HG02970 (cell line): ENCODE measurements around the gene ACTG1.

Experiments used
- ATAC-seq: cut with Tn5 transposase; IDR thresholded peaks from one replicate; pipeline ENCODE4 v1.9.1; 2021; ENCODE audit warnings: mild to moderate bottlenecking, moderate library complexity, moderate number of reproducible peaks; ENCODE audit not compliant: unreplicated experiment, low FRiP score

ACTG1 gene

DNA sequence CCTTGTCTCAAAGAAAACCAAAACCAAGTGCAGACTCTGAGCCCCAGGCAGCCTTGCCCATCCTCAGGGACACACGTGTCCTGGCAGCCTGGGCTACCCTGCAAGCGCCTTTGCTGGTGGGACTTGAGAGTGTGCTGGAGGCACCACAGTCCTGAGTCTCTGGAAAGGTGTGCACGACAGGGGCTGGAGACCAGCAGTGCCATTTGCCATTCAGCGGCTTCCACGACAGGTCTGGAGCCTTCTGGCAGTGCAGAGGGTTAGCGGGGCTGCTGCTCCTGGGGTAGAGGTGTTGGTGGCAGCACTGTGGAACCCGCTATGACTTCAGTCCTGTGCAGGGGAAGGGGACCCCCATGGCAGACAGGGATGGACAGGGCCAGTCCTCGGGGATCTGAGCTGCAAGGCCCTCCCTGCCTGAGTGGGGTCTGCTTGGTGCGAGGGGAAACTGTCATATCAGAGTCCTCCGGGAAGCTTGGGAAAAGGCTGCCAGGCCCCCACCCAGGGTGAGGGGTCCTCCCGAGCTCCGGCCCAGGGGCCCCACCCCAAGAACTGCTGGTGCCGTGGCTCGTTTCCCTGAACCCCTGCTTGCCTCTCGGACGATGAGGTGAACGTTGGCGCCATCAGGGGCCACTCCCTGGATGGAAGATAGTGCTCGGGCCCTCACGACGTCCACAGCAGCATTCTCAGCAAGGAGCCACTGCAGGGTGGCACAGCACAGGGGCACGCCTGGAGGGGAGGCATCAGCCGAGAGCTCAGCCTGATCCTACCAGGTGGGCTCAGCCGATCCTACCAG lies 32.8 kb upstream of the ACTG1 start:
- no peak for ATAC-seq

GRCh38 chr17:81544281-81544974 lies 31.8 kb upstream of the ACTG1 start:
- no peak for ATAC-seq

GRCh38 chr17:81543756-81544155 lies 31.2 kb upstream of the ACTG1 start:
- no peak for ATAC-seq

DNA sequence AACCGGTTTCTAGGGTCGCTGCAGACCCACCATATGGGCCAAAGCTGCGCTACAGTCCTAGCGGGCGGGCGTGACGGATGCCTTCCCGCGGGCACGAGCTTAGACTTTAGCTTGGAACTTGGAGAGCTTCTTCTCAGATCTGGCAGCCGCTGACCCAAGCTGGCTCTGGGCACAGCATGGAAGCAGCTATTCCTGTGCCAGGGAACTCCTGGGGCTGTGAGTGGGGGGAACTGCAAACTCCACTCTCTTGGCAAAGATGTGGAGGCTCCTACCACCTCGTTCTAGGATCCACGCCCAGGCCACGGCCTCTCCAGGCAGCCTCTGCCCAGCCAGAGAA lies 30.7 kb upstream of the ACTG1 start:
- no peak for ATAC-seq

DNA sequence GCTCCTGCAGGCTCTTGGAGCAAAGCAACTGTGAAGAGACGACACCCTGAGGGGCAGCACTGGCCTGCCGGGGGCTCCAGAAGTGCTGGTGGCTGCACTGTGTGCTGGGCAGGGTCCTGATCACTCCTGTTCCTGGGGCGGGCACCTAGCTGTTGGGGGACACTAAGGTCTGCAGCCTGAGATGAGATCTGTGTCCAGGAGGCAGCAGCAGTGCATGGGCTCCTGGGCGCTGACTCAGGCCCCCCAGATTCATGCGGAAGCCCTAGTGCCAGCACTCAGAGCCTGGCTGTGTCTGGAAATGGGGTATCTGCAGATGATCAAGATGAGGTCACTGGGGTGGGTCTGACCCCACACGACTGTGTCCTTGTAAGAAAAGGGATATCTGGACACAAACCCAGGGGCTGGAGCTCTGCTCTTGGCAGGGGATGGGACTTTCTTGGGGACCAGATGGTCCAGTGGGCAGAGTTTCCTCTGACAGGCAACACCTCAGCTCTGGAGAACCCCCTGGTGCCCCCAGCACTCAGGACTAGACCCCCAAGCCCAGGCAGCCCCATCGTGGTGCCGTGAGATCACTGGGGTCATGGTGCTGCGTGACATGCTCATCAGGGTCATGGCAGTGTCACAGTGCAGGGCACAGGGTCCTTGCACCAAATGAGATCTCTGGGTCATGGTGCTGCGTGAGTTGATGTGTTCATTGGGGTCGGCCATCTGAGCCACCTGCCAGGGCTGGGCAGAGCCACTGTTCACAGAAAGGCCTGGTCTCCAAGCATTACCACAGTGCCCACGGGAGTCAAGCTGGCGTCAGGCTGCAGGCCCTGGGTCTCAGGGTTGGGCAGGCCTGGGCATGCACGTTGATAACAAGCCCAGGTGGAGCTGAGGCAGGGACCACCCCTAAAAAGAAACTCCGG lies 30.1 kb upstream of the ACTG1 start:
- no peak for ATAC-seq

DNA sequence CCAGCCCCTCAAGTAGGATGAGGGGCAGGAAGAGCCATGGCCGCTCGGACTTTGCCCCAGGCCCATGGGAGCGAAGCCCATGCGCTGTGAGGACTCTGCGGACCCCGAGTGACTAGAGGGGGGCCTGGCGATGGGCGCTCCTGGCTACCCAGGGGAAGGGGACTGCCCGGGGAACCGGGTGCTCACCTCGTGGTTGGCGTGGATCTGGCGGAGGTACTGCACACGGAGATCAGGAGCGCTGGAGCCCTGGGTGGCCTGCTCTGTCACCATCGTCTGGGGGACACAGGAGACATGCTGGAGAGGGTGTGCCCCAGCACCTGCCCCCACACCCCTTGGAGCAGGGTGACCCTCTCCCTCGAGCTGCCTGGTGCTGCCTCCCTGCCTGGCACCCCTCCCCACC lies 28.5 kb upstream of the ACTG1 start:
- no peak for ATAC-seq

- ATAC-seq = no peak
These were observed 28.1 kb upstream of the ACTG1 start for GRCh38 chr17:81540676-81541027.

GRCh38 chr17:81539961-81540675 lies 27.5 kb upstream of the ACTG1 start:
- ATAC-seq = no peak

GRCh38 chr17:81539571-81539900 lies 26.9 kb upstream of the ACTG1 start:
- ATAC-seq = no peak

- no peak for ATAC-seq
These were observed 26.3 kb upstream of the ACTG1 start for GRCh38 chr17:81538651-81539570.

GRCh38 chr17:81537856-81538555 lies 25.4 kb upstream of the ACTG1 start:
- no peak for ATAC-seq

DNA sequence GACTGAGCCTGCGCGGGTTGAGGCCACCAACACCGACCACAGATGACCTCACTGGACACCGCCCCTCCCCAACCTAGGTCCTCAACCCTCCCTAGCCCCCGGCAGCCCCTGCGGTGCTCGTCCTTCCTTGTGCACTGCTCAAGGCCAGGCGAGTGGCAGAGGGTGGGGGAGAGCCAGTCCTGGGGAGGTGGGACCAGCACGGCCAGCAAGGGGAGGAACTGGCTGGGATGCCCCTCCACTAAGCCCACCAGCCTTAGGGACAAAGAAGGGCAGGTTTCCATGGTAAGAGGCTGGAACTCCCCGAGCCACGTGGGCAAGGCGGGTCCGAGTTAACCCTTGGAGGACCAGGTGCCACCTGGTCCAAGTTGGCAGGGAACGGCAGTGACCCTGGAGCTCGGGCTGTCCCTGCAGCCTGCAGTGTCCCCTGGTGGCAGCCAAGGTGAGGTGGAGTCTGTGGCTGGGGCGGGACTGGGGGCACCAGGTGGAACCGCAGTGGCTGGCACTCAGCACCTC lies 24.8 kb upstream of the ACTG1 start:
- ATAC-seq = no peak

- no peak for ATAC-seq
These were observed 24.0 kb upstream of the ACTG1 start for GRCh38 chr17:81536299-81537290.

DNA sequence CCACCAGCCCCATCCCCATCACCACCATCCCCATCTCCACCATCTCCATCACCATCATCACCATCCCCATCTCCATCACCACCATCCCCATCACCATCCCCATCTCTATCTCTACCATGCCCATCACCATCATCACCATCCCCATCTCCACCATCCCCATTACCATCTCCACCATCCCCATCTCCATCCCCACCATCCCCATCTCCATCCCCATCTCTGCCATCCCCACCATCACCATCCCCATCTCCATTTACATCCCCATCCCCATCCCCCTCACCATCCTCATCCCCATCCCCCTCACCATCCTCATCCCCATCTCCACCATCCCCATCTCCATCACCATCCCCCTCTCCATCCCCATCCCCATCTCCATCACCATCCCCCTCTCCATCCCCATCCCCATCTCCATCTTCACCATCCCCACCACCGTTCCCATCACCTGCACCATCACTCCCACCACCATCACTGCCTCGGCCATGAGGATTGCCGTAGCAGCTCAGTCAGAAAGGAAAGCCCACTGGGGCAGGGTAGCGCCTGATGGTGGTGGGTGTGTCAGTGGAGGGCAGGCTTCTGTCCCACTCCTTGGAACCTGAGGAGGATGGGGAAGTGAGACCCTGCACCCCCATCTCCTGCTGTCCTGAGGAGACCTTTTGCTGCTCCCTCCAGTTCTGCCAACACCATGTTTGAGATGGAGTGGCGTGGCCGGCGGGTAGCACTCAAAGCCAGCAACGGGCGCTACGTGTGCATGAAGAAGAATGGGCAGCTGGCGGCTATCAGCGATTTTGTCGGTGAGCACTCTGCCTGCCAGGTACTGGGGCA lies 23.1 kb upstream of the ACTG1 start:
- ATAC-seq = no peak

DNA sequence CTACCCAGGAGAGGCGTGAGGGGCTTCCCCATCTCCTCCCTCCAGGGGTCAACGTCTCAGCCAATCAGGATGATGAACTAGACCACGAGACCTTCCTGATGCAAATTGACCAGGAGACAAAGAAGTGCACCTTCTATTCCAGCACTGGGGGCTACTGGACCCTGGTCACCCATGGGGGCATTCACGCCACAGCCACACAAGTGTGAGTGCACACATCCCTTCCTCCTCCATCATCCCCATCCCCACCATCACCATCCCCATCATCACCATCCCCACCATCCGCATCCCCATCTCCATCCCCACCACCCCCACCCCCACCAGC lies 22.4 kb upstream of the ACTG1 start:
- no peak for ATAC-seq

DNA sequence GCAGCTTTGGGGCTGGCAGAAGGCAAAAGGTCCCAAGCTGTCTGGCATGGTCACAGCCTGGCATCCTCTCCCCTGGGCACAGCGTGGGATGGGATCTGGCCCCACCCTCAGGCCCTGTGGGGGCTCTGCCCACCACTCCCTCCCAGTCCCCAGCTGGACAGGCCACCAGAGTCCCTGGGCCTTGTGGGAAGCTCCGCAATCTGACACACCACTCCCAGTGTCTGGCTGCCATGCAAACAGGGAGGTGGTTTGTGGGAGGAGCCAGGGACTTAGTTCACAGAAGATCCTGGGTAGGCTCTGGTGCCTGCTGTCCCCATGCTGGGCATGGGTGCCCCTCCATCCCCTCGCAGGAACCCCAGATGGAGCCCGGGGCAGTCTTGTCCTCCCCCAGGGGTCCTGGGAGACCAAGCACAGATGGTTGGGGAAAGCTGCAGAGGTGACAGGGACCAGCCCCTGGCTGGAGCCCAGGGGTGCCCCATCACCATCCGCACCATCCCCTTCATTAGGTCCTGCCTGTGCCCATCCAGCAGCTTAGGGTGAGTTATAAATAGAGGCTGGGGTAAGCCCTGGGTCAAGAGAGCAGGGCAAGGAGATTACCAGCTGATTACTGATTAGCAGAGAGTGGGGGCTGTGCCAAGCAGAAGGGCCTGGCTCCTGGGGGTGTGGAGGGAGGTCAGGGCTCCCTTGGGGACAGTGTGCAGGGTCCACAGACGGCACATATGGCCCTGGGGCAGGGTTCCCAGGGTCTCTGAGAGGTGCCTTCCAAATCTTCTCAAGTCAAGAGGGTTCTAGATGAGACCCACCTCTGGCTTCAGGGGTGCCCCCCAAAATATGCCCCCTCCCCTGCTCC lies 21.8 kb upstream of the ACTG1 start:
- no peak for ATAC-seq
